HG02763 (cell line): Measurements from ENCODE around the gene PIP4K2B.
A peak's percentile ranks its signal among the peaks of the same experiment; 100 is the strongest.
"Not testable (repeated sequence)": the region's sequence is repeated elsewhere in the genome, so short reads cannot be mapped to it uniquely, and the experiment has no call there.

ENCODE experiments used
- ATAC-seq: cut with Tn5 transposase; IDR thresholded peaks from one replicate; pipeline ENCODE4 v1.9.1; 2021; ENCODE audit warnings: mild to moderate bottlenecking, moderate library complexity; ENCODE audit not compliant: unreplicated experiment

Gene PIP4K2B

DNA sequence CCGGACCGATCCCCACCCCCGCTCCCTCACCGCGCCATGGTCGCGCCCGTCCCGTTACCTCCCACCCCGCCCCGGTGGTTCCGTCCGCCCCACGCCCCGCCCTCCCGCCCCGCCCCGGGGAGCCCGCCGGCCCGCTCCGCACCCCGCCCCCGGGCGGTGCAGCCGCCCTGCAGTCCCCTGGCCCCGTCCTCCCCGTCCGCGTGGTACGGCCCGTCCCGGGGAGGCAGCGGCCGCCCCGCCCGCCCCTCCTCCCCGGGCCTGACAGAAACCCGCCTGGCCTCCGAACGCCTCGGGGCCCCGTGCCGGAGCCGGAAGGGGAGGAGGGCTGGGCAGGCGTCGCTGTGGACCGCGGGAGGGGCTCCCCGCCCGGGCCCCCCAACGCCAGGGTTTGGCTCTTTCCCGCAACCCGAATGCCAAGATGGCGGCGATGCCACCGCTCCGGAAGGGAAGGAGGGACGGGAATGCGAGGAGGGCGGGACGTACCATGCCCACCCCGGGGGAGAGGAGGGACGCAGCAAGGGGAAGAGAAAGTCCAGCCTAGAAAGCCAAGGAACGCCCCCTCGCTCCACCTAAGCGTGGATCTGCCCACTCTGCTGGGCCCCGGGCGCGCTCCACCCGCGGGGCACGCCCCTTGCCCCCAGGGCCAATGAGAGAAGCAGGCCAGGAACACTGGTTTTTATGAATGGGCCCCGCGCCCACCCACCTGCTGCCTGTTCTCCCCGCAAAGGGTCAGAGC lies at the start of gene PIP4K2B:
TSS of gene PIP4K2B (minus strand) at position 56 of the 736 bp plus-strand sequence. CDS start 132 bp downstream, outside the sequence.
- peak; percentile 78 for ATAC-seq

DNA sequence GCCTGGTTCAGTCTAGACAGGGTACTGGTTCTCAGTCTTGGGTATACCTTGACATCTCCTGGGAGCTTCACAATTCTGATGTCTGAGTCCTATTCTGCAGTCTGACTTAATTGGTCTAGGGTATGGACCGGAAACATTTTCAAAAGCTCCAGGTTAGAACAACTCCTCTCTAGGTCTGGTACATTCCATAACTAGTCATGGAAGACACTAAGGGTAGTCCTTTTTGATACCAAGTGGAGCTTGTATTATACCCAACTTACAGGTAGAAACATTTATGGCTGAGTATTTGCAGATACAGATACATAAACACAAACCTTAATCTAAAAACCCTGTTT lies 49.2 kb upstream of the PIP4K2B start:
- ATAC-seq, result no peak

DNA sequence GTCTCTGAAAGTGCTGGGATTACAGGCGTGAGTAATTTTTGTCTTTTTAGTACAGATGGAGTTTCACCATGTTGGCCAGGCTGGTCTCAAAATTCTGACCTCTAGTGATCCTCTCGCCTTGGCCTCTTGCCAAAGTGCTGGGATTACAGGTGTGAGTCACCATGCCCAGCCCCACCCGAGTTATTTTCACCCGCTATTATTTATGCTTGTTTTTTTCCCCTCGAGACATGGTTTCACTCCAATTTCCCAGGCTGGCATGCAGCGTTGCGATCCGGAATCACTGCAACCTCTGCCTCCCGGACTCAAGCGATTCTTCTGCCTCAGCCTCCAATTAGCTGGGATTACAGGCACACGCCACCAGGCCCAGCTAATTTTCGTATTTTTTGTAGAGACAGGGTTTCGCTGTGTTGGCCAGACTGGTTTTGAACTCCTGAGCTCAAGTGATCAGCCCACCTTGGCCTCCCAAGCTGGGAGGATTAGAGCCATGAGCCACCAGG lies 45.0 kb upstream of the PIP4K2B start:
- ATAC-seq, result no peak

DNA sequence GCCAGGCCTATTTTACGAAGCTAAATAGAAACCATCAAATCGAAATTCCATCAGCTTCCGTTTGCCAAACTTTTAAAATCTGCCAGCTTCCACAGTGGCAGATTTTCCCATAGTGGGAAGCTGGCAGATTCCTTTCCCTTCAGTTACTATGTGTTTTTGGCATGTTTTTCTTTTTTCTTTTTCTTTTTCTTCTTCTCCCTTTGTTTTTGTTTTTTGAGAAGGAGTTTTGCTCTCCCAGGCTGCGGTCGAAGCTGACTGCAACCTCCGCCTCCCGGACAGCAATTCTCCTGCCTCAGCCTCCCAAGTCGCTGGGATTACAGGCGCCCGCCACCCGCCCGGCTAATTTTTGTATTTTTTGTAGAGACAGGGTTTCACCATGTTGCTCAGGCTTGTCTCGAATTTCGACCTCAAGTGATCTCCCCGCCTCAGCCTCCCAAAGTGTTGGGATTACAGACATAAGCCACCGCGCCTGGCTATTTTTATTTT lies 26.4 kb upstream of the PIP4K2B start:
- no peak for ATAC-seq

DNA sequence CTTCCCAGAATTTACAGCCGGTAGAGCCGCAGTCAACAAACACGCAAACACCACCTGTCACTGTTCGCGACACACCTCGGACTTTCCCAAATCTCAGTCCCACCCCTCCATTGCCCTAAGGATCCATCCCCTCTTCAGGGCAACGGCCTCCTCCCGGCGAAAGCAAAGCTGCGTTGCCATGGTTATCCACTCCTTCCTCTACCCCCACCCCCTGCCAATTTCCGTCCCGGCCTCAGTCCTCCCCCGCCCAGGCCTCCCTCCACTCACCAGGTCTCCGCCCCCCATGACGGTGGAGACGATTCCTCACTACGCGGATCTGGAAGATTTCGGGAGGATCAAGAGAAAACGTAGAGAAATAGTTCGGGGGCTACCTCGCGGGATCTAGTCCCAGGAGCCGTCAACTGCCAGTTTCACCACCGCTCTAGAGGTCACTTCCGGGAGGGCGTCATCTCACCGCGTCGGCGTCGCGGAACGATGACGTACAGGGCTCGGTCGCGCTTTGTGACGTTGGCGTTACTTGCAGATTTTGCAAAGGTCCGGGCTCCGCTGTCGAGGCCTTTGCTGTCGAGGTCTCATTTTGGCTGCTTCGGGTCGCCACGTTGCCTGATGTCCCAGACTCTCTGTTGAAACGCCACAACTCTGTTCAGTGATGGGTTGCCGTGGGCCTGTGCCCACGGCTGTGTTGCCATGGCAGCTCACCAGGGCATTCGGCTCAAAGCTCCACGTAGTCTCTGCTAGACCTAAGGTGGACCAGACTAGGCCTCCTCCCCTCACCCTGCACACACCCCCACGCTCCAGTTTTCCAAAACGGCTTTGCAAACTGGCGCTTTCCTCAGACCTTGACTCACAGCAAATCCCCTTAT lies 25.8 kb upstream of the PIP4K2B start, which contains the start of gene CWC25:
TSS of gene CWC25 (minus strand) at position 423 of the 863 bp plus-strand sequence. CDS start at position 285, 138 bp downstream.
- peak; percentile 89 for ATAC-seq

DNA sequence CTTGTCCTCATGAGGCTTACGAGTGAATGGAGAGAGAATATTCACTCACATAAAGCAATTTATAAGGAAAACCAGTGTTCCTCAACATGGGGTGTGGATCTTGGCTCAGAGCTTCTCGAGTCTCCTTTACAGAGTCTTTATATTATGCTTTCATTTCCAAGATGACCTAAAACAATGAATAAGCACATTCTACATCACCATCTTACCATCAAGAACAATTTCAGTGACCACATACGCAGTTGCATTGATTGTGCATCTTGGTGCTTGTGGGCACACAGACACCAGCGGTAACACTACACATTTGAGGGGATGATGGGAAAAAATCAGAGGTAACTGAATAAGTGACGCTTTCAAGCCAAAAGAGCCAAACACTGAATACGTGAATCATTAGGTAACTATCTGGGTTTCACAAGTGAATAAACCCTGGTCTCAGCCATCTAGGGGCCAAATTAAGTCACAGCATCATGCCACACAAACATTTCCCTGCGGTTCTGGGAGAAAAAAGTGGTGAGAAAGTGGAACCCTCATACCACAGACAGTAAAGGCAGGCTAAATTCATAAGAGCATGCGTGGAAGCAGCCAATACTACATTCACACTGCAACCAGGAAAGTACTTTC lies 16.3 kb upstream of the PIP4K2B start:
- no peak for ATAC-seq

DNA sequence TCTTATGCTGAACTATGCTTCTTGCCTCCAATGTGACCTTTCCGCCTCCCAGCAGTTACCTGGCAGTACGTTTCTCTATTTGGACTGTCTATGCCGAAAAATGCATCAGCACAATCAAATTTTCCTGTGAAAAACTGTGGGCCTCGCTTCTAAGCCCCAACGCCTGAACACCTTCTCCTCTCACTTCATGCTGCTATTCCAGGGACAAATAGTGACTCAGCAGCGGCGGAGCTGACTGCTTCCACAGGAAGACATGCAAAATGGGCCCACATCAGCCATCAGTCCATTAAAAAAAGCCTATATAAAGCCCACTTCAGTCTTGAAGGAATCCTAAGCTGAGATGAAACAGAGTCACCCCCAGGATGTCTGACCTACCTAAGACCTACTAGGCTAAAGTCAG lies 10.5 kb upstream of the PIP4K2B start:
- no peak for ATAC-seq

DNA sequence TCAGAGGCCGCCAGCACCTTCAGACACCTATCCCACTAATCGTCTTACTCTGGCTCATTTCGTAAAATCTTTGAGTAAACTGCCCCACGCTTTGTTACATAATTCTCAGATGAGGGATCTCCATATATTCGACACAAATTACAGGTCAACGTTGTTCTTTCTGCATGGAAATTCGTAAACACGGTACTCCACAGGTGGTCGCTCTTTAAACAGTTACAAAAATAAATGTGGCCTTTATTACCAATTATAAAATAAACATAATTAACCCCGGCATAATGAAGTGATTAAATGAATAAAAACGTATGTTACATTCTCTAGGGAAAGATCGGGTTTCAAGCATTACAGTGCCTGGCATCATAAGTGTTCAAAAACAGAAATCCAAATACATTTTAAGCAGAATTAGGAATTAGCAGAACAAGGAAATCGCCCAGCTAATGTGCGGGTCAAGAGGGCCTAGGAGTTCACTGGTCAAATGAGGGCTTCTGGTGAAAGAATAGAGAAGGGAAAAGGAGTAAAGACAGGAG lies 943 bp upstream of the PIP4K2B start:
- no peak for ATAC-seq

DNA sequence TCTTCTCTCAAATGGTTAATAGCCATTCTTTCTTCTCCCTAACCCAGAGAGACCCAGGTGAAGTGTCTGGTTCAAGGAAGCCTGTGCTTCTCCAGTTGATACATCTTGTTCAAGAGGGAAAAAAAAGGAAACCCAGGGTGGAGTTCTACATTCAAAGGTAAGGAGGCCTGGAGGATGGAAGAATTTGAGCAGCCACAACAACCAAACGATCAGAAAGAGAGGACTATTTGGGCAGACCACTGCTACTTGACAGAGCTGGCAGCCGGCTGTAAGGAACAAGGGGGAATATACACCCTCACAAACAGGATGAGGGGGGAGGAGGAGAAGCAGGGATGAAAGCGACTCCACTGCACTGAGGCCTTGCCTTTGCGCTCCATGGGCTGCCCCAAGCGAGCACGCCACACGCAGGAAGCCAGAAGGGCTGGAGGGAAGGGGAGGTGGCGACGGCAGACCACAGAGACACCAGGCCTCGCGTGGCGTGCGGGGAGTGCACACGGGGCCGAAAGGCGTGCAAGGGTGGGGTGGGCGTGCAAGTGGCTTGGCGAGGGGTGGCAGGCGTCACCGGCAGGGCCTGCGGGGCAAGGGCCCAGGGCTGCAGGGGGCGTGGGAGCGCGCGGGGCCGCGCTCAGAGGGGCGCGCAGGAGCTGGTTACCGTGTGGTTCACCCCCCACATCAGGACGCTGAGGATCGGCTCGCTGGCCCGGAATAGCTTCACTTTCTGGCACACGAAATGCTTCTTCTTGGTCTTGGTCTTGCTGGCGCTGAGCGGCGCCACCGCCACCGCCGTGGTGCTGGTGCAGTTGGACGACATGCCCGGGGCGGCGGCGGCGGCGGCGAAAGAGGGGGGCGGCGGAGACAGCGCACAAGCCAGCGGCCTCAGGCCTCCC lies 499 bp downstream of the PIP4K2B start:
- peak; percentile 12 for ATAC-seq

DNA sequence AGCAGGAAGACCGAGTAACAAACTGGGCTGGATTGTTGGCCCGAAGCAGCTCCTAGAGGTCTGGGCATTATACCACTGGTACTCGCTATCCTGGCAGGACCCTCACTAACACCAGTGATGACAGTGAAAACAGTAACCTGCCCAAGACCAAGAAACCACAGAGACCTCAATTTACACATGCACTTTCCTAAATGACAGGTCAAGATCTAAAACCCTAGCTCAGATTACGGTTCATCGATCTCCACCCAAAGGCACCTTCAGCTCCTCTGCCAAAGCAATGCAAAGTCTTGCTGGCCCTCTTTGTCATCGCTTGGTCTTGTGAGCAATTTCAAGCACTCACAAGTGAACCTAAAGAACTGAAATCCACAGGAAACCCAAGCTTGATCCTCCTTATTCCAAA lies 1.5 kb downstream of the PIP4K2B start:
- no peak for ATAC-seq

DNA sequence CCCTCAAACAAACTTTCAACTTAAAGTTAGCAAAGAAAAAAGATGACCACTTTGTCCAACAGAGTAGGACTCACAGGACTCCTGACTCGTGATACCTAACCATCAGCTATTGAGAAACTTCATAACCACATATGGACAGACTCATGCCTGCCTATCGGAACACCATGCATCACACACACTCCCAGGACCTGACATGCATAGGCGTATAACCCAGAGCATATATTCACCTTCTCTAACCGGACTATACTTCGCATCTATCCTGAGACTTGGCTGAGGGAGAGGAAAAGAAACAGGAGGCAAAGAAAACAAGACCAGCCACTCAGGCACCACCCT lies 2.2 kb downstream of the PIP4K2B start:
- no peak for ATAC-seq

DNA sequence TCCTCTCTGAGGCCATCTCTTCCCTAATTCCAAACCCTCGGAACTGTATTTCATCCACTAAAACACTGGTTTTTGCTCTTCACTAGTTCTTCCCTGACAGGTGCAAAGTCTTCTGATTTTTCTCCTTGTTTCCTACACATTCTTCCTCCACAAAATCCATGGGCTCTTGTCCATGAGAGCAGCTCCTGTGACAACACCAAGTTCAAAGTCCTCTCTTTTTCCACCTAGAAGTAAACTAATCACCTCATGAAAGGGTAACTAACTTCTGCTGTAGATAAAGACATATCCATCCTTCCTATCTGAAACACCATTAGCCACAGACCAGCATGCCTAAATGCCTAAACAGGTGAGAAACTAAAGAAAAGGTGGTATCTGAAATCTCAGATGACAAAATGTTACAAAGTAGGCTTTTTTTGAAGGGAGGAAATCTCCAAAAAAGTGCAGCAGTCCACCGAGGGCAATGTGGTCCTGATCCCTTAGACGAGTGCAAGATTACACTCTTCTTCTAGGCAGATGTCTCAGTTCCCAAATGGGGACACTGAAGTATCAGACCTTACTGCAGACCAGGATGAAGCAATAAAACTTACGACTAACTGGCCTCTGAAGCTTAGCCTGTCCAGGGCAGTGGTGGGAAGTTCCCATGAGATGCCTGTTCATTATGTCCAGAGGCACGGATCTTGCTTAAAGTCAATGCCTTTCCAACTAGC lies 2.8 kb downstream of the PIP4K2B start:
- ATAC-seq, result no peak

DNA sequence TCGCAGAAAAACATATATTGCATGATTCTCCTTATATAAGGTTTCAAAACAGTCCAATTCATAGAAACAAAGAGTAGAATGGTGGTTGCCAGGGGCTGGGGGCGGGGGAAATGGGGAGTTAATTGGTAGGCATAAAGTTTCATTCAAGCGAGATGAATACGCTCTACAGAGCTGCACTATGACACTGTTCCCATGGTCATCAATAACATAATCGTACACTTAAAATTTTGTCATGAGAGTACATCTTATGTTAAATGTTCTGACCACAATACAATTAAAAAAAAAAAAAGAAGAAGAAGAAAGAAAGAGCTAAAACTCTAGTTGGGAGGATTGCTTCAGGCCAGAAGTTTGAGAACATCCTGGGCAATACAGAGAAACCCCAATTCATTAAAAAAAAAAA lies 5.1 kb downstream of the PIP4K2B start:
- no peak for ATAC-seq

DNA sequence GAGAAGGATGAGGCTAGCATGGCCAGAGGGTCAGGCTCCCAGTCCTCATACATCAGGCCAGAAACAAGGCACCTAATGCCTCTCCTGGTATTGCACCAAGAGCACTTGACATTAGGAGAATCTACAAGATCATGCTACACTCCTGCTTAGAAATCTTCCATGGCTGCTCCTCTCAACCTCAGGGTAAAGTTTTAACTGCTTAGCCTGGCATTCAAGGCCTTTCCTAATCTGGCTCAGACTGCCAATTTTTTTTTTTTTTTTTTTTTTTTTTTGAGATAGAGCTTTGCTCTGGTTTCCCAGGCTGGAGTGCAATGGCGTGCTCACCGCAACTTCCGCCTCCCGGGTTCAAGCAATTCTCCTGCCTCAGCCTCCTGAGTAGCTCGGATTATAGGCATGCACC lies 8.2 kb downstream of the PIP4K2B start:
- no peak for ATAC-seq

DNA sequence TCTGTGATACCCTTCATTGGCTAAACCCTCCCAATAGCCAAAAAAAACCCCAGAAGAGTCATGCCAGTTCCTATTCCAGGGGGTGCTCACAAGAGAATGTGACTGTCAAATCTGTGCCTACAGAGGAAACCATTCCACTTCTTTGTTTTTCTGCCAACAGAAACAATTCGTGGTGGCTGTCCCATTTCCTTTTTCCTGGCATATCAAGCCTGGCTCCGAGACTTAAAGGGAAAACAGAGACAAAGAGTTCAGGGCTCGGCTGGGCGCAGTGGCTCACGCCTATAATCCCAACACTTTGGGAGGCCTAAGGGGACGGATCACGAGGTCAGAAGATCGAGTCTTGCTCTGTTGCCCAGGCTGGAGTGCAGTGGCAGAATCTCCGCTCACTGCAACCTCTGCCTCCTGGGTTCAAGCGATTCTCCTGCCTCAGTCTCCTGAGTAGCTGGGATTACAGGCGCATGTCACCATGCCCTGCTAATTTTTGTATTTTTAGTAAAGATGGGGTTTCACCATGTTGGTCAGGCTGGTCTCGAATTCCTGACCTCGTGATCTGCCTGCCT lies 9.1 kb downstream of the PIP4K2B start:
- ATAC-seq, result not testable (repeated sequence)

DNA sequence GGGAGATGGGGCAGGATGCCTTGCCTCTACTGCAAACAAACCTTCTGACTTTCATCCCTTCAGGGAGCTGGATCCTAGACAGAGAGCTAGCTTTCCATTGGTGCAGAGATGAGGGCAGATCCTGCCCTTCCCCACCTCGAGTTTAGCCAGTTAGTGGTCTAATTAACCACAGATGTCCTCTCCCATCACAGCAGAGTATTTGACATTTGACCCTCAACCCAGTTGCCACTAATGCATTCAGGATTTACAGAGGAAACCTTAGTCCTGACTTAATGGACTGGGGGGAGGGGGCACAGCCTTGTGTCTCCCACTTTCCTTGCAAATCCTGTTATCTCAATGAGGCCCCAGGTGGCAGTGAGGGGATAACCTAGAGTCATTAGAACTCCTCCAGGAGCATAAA lies 10.2 kb downstream of the PIP4K2B start:
- no peak for ATAC-seq

DNA sequence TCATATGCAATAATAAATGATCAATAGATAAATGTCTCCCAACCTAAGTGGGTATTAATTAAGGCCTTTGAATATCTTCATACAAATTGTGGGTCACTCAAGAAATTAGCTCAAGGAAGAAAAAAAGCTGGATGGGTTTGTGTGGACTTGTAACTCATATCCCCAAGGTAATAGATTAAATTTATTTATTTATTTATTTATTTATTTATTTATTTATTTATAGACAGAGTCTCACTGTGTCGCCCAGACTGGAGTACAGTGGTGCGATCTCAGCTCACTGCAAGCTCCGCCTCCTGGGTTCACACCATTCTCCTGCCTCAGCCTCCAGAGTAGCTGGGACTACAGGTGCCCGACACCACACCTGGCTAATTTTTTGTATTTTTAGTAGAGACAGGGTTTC lies 11.4 kb downstream of the PIP4K2B start:
- ATAC-seq, result not testable (repeated sequence)

DNA sequence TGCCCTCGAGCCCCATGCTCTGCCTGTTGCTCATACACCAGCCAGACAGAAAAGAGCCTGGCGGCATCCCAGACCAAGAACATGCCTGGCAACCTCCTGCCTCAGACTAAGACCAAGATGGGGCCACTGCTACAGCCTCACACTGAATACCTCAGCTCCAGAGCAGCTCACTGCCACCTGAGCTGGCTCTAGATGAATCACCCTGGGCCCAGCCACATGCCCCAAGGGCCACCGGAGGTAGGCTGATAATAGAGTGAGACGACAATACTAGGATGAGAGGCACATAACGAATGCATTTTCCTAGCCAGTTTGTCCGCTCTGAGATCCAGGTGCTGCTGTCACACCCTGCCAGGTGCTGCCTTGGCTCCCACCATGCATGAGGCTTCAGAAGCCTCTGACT lies 13.0 kb downstream of the PIP4K2B start:
- no peak for ATAC-seq

DNA sequence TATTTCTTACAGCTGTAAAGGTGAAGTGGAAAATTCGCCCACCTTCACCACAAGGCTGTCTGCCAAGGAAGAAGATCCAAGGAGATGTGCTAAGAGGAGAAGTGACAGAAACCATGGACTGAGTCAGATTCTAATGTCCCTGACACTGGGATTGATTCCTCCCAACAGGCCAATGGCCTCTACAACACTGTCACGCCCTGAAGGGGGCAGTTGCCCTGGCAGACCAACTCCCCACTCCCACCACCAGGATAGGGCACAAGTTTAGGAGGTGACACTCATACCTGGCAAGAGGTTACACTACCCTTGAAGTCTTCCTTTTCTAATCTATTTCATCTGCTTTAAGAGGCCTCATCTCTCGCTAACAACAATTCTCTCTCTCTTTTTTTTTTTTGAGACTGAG lies 16.1 kb downstream of the PIP4K2B start:
- no peak for ATAC-seq
